ENCODE measurements around the gene SSH2.

- no peak for TF ChIP-seq CTCF (IDR thresholded peaks at IDR 0.05)
- TF ChIP-seq EZH2 (IDR thresholded peaks at IDR 0.05), result no peak
Observed at GRCh38 chr17:29793501-29793900, 136.5 kb downstream of the SSH2 start.

Data from neural progenitor cell (in vitro differentiated cells).